CD4-positive, alpha-beta T cell (primary cell): ENCODE data around the gene UNKL. TPM values are rescaled to one million over a fixed set of nuclear protein-coding genes. Genes with fewer than 3 reads are reported as not detected.

Source experiments
- ATAC-seq: fragments of 200-7000 bp; cut with Tn5 transposase; one replicate; pipeline ENCODE4 v1.10.0; 2022; ENCODE audit warnings: mild to moderate bottlenecking; ENCODE audit not compliant: poor library complexity
- CTCF ChIA-PET: fragments of 350-600 bp; sonication (Branson Sonifier 250); formaldehyde crosslinking; loops from one replicate; lab custom pipeline; 2021; ENCODE audit warnings: antibody characterized with exemption, inconsistent platforms; lab: Charles Lee
- POLR2A ChIA-PET: fragments of 350-600 bp; sonication (Branson Sonifier 250); formaldehyde crosslinking; loops from one replicate; lab custom pipeline; 2021; ENCODE audit warnings: antibody characterized with exemption, inconsistent platforms; lab: Charles Lee
- DNase-seq, 14 experiments: peaks; one replicate each; pipeline ENCODE4 v3.0.0-alpha.2; 2013 to 2020; ENCODE audit warnings: mixed read lengths in 2 of 14
- H3K27ac ChIP-seq, 2 donors: one replicate each; pipeline versions ENCODE4 v1.5.1 to v1.7.0; 2013; ENCODE audit warnings: low read length in 2 of 2, low read depth in 1 of 2, mild to moderate bottlenecking in 1 of 2
- H3K27me3 ChIP-seq, 2 experiments: 1 replicate in 1 of 2; 2 replicates in 1 of 2; pipeline versions ENCODE4 v1.6.1 to v1.7.0; 2013; ENCODE audit warnings: low read length in 2 of 2, control low read depth in 1 of 2, mild to moderate bottlenecking in 1 of 2, moderate library complexity in 1 of 2; ENCODE audit not compliant: insufficient read depth in 2 of 2, control insufficient read depth in 1 of 2
- H3K36me3 ChIP-seq: one replicate; pipeline ENCODE4 v1.6.1; 2013; ENCODE audit warnings: low read length, control low read depth; ENCODE audit not compliant: insufficient read depth
- H3K4me1 ChIP-seq: one replicate; pipeline ENCODE4 v1.6.1; 2013; ENCODE audit warnings: low read length, control low read depth; ENCODE audit not compliant: insufficient read depth
- H3K4me3 ChIP-seq: one replicate; pipeline ENCODE4 v1.5.1; 2013; ENCODE audit warnings: mild to moderate bottlenecking, low read length, moderate library complexity
- H3K9me3 ChIP-seq, 2 experiments: 1 replicate in 1 of 2; 2 replicates in 1 of 2; pipeline versions ENCODE4 v1.6.1 to v1.7.0; 2013; ENCODE audit warnings: low read length in 2 of 2, mild to moderate bottlenecking in 2 of 2, control low read depth in 1 of 2, moderate library complexity in 1 of 2; ENCODE audit not compliant: control insufficient read depth in 1 of 2, insufficient read depth in 1 of 2
- H3K27ac Mint-ChIP-seq: one replicate; pipeline ENCODE4 v1.8.0; 2020; ENCODE audit warnings: mixed read lengths
- H3K27me3 Mint-ChIP-seq: one replicate; pipeline ENCODE4 v1.8.0; 2021; ENCODE audit warnings: mixed read lengths
- H3K36me3 Mint-ChIP-seq: one replicate; pipeline ENCODE4 v1.8.0; 2021; ENCODE audit warnings: low read depth, mixed read lengths
- H3K4me1 Mint-ChIP-seq: one replicate; pipeline ENCODE4 v1.8.0; 2021; ENCODE audit warnings: low read depth, mixed read lengths
- H3K4me3 Mint-ChIP-seq: one replicate; pipeline ENCODE4 v1.8.0; 2020; ENCODE audit warnings: mild to moderate bottlenecking, mixed read lengths
- H3K9me3 Mint-ChIP-seq: one replicate; pipeline ENCODE4 v1.8.0; 2020; ENCODE audit warnings: mixed read lengths
- CTCF ChIP-seq: fragments of 200-600 bp; IDR thresholded peaks from one replicate; pipeline ENCODE4 v1.8.0; 2022; ENCODE audit warnings: antibody characterized with exemption, mild to moderate bottlenecking
- intact Hi-C, 2 experiments: fragments of 100-400 bp; cut with DNase I in 1 of 2; cut with micrococcal nuclease in 1 of 2; formaldehyde crosslinking; loops; one replicate each; pipeline versions ENCODE4 v1.15.1 to v1.9.0; 2023 to 2025; cut with DNase I, micrococcal nuclease
- total RNA-seq, 174 experiments: library from RNA in 2 of 174; stranded (reverse) in 2 of 174; gene quantifications; one replicate each; pipeline ENCODE4 v1.2.3 and lab custom pipeline; 2021 to 2026

Gene UNKL
- total RNA-seq, 2 experiments from 2014 or later = 52.6 to 53.2 TPM

GRCh38 chr16:1375741-1376410 is 38.6 kb downstream of the UNKL start:
- DNase-seq = no peak
- intact Hi-C loops = no loop called here
- no peaks in the 10 kb centered on the region for H3K9me3 Mint-ChIP-seq
- H3K27me3 ChIP-seq = no peaks in the 10 kb centered on the region
- H3K36me3 Mint-ChIP-seq = peaks cover 19% of the 10 kb centered on the region
- POLR2A ChIA-PET = no interaction called here
- no peaks in the 10 kb centered on the region for H3K9me3 ChIP-seq
- H3K36me3 ChIP-seq = peaks cover 30% of the 10 kb centered on the region
- no peak overlapping the region for H3K4me3 ChIP-seq
- TF ChIP-seq CTCF = no peak
- CTCF ChIA-PET = no interaction called here
- no peak overlapping the region for H3K4me3 Mint-ChIP-seq
- H3K27ac Mint-ChIP-seq = no peak overlapping the region
- peaks cover 9% of the 10 kb centered on the region for H3K4me1 Mint-ChIP-seq
- no peaks in the 10 kb centered on the region for H3K27me3 Mint-ChIP-seq
- H3K27ac ChIP-seq = no peak overlapping the region
- no peak for ATAC-seq
- H3K4me1 ChIP-seq = peaks cover 23% of the 10 kb centered on the region

- Mint-ChIP-seq H3K27ac (no peak overlapping the region), H3K36me3 (peaks cover 21% of the 10 kb centered on the region), H3K27me3 (no peaks in the 10 kb centered on the region), H3K9me3 (no peaks in the 10 kb centered on the region), H3K4me3 (no peak overlapping the region), H3K4me1 (peaks cover 9% of the 10 kb centered on the region)
- peaks cover 21% of the 10 kb centered on the region for H3K4me1 ChIP-seq
- no peak for TF ChIP-seq CTCF
- DNase-seq = no peak
- intact Hi-C loops = no loop called here
- H3K36me3 ChIP-seq = peaks cover 31% of the 10 kb centered on the region
- ChIA-PET CTCF (no interaction called here), POLR2A (no interaction called here)
- no peak for ATAC-seq
- H3K9me3 ChIP-seq = no peaks in the 10 kb centered on the region
- H3K27me3 ChIP-seq = no peaks in the 10 kb centered on the region
- no peak overlapping the region for H3K27ac ChIP-seq
- H3K4me3 ChIP-seq = no peak overlapping the region
Observed at GRCh38 chr16:1375298-1375640, 39.2 kb downstream of the UNKL start.

- peaks cover 19% of the 10 kb centered on the region for H3K36me3 Mint-ChIP-seq
- ChIA-PET POLR2A (no interaction called here), CTCF (no interaction called here)
Observed at GRCh38 chr16:1374418-1375297, 39.8 kb downstream of the UNKL start.

More at GRCh38 chr16:1374418-1375297, 39.8 kb downstream of the UNKL start:
- intact Hi-C loops = no loop called here
- Mint-ChIP-seq H3K27me3 (no peaks in the 10 kb centered on the region), H3K4me3 (no peak overlapping the region), H3K4me1 (peaks cover 4% of the 10 kb centered on the region), H3K9me3 (no peaks in the 10 kb centered on the region), H3K27ac (no peak overlapping the region)
- H3K36me3 ChIP-seq = peaks cover 36% of the 10 kb centered on the region
- ATAC-seq (no peak), DNase-seq (no peak)
- H3K4me3 ChIP-seq = no peak overlapping the region
- peaks cover 14% of the 10 kb centered on the region for H3K4me1 ChIP-seq
- no peaks in the 10 kb centered on the region for H3K27me3 ChIP-seq
- TF ChIP-seq CTCF = no peak
- H3K27ac ChIP-seq = no peak overlapping the region
- no peaks in the 10 kb centered on the region for H3K9me3 ChIP-seq
